DMS79 treated with DMSO at 0.1 percent for 48 hours (cell line): ENCODE data around the gene CARS1.

Source experiments
- DNase-seq: peaks from one replicate; lab custom pipeline; 2025; lab: John Stamatoyannopoulos, UW

The CARS1 gene

GRCh38 chr11:3060436-3061025 lies 3.3 kb upstream of the CARS1 start:
- DNase-seq, result no peak

GRCh38 chr11:3058753-3059664 lies 1.8 kb upstream of the CARS1 start:
- DNase-seq, result no peak

- peak; percentile 9 for DNase-seq
Observed at GRCh38 chr11:3056296-3057068, 741 bp downstream of the CARS1 start.

- DNase-seq, result no peak
Observed at GRCh38 chr11:3055891-3056290, 1.3 kb downstream of the CARS1 start.

GRCh38 chr11:3052567-3052966 lies 4.7 kb downstream of the CARS1 start:
- DNase-seq, result peak; percentile 27

DNA sequence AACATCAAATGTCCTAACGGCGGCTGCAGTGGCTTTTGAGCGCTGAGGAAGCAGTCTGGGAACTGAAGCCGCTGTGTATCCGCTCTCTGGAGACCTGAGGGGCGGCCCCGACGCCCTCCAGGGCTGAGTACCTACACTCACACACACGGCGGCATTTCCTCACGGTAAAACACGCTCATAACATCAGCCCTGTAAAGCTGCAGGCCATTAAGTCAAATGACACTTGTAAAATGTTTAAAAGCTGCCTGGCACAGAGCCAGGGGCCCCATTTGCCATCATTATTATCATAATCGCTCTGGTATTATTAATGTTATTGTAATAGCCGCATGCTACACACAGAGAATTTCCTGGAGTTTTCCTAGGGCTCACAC lies 5.1 kb downstream of the CARS1 start:
- peak; percentile 74 for DNase-seq

GRCh38 chr11:3051196-3052108 lies 5.8 kb downstream of the CARS1 start:
- DNase-seq, result no peak

- no peak for DNase-seq
Observed at GRCh38 chr11:3050386-3051195, 6.6 kb downstream of the CARS1 start.

DNA sequence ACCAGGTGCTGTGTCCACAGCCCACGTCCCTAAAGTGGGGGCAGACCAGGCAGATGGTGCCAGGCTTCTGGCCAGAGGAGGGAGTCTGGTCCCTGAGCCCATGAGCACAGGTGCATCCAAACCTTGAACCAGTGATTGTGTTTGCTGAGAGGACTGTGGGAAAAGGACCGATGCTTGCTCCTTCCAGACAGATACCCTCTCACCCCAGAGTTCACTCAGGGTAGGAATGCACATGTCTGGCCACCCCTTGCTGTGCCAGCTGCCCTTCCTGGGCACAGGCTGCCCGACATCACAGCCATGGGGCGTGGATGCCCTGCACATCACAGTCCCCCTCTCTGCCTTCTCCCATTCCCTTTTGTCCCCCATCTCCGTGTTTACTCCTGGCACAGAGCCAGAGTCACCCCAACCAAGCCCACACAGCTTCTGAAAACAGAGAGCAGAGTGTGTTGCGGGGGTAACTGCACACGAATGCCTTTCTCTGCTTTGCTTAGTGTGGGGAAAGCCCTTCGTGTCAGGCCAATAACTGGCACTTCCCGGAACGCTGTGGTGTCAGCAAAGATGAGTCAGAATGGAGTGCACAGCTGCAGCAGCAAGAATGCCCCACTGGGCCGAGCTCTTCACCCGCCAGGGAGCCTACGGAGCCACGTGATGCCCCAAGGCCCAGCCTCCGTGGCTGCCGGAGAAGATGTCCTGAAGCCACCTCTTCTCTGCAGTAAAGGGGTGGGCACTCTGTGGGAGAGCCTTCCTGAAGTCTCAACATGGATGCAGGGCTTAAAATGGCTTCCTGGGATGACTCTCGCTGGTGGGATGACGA lies 7.6 kb downstream of the CARS1 start:
- peak; percentile 36 for DNase-seq

DNA sequence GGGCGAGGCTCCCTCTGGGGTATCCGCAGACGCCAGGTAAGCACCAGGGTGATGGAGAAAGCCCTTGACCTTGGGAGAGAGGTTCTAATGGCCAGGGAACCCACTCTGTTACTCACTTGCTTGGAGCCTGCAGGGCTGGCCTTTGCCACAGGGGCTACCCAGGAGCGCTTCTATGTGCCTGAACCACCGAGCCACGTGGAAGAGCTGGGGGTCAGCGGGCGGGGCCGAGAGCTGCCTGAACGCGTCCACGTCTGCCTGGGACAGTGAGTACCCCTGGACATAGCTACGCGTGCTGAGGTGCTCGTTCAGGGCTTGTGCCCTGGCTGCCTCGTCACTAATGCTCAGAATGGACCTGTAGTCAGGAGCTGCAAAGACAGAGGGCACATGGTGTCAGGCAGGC lies 9.6 kb downstream of the CARS1 start:
- DNase-seq, result no peak

GRCh38 chr11:3046641-3047040 lies 10.6 kb downstream of the CARS1 start:
- no peak for DNase-seq

- DNase-seq, result no peak
Observed at GRCh38 chr11:3046190-3046589, 11.0 kb downstream of the CARS1 start.

DNA sequence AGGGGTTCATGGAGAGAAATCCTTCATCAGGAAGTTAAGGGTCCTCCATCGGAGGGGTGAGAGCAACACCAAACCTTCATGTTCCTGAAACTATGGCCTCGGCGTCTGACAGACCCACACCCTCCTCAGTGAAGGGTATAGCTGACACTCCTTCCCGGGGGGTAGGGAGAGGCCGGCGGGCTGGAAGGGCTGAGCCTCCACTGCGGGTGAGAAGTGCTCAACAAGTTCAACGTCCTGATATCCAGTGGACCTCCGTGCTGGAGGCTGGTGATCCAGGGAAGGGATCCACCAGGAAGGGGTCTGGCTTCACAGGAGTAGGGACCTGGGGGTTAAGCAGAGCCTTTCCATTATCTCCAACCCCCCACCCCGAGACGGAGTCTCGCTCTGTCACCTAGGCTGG lies 12.3 kb downstream of the CARS1 start:
- no peak for DNase-seq

DNA sequence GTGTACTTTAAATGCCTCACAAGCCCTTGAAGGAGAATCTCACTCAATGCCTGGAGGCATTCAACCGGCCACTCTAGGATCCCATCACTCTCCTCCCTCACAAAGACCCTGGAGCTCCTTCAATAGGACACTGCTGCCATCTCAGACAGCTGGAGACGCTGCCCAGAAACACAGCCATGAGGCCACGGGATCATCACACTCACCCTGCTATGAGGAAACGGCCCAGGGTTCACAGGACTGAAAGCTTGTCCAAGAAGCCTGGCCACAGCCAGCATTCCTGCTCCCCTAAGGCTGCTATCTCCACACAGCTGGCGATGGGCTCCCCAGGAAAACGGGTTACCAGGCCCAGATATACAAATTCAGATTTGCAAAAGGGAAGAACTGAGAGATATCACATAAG lies 13.2 kb downstream of the CARS1 start:
- no peak for DNase-seq

GRCh38 chr11:3043315-3043871 lies 13.8 kb downstream of the CARS1 start:
- DNase-seq, result no peak

DNA sequence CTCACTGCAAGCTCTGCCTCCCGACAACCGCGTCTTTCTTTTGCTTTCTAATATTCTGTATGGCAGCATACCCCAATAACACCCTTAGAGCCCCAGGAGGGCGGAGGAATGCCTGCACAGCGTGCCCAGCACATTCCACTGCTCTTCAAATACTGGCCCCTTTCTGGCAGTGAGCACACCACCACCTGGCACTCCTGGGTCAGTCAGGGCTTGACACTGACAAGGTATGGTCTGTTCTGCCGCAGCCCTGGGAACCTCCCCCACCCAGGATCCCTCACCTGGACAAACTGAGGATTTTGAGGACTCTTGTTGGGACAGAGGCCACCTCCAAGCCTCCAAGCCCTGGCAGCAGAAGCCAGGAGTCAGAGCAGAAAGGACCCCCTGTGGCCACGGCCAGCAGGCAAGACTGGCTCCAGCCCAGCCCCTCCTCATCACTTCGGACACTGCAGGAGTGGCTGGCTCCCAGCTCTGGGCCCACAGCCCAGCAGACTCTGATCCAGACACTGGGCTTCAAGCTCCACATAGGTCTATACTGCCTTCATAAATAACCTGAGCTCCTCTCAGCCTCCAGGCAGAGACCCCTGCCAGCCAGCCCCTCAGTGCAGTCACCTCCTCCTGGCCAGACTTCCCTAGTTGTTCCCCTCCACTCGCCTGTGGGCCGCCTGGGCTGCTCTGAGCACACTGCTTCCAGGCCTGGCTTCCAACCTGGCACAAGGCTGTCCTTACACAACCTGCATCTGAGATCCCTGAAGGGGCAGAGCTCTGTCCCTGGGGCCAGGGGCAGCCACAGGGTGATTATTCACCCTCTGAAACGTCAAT lies 14.5 kb downstream of the CARS1 start:
- DNase-seq, result no peak

GRCh38 chr11:3041699-3042441 lies 15.4 kb downstream of the CARS1 start:
- no peak for DNase-seq

DNA sequence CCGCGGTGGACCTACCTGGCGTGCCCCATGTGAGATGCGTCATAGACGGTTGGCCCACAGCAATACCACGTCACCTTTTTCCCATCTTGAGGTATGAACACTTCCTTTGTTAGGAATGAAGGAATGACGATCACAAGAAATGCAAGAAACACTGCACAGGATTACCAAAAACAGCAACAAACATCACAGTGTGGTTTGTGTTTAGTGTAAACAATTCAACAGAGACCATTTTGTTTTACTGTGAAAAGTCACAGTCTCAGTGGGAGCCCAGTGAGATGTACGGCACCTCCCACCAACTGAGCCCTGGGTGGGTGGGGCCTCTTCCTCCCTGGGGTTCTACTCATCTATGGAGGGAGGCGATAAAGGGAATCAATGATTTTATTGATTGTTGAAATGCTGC lies 16.3 kb downstream of the CARS1 start:
- DNase-seq, result no peak
